ENCODE results near the gene BANP.
A peak's percentile ranks its signal among the peaks of the same experiment; 100 is the strongest.

The BANP gene

GRCh38 chr16:87917503-87917902 lies 33.7 kb upstream of the BANP start:
- TF ChIP-seq CTCF (IDR thresholded peaks at IDR 0.05; ENCODE audit: control insufficient read depth, insufficient read depth, low read depth, low read length, missing control alignments): no peak
- H3K4me3 ChIP-seq (ENCODE audit: control insufficient read depth, low read depth, low read length): no peak overlapping the region
- no peak for DNase-seq (ENCODE audit: low read depth)

DNA sequence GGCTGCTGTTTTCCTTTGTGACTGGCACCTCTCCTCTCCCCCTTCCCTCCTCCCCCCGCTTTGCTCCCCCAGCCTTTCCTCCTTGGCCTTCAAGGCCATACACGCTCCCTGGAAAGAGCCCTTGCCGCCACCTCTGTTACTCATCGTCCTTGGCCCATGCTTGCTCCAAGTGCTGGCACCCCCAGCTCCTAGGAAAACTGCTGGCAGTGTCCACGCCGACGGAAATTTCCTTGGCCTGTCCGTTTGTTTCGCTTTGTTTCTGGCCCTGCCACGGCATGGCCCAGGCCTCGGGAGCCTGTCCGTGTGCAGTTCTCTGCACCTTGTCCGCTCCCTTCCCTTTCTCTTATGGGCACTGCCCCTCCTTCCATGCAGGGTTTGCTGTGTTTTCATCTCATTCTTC lies 32.9 kb upstream of the BANP start:
- DNase-seq (ENCODE audit: low read depth): no peak
- H3K4me3 ChIP-seq (ENCODE audit: control insufficient read depth, low read depth, low read length): peak overlapping the region; percentile 4

GRCh38 chr16:87918866-87919680 lies 32.2 kb upstream of the BANP start:
- H3K4me3 ChIP-seq (ENCODE audit: control insufficient read depth, low read depth, low read length): peak overlapping the region; percentile 4
- DNase-seq (ENCODE audit: low read depth): no peak
- TF ChIP-seq CTCF (IDR thresholded peaks at IDR 0.05; ENCODE audit: control insufficient read depth, insufficient read depth, low read depth, low read length, missing control alignments): no peak

More for the DNA sequence above, 32.9 kb upstream of the BANP start:
- no peak for TF ChIP-seq CTCF (IDR thresholded peaks at IDR 0.05; ENCODE audit: control insufficient read depth, insufficient read depth, low read depth, low read length, missing control alignments)

DNA sequence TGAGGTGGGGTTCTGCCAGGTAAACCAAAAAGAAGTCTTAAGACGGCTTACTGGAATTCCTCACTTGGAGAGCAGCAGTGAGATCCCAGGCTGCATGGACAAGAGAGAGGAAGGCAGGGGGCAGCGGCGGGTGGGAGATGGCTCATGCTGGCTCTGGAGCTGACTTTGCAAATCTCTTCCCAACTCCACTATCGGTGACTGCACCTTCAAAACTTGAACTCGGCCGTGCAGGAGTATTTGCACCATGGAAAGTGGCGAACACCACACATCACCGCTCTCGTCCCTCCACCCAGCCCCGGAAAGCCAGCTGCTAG lies 31.6 kb upstream of the BANP start:
- DNase-seq (ENCODE audit: low read depth): no peak
- TF ChIP-seq CTCF (IDR thresholded peaks at IDR 0.05; ENCODE audit: control insufficient read depth, insufficient read depth, low read depth, low read length, missing control alignments): no peak
- no peak overlapping the region for H3K4me3 ChIP-seq (ENCODE audit: control insufficient read depth, low read depth, low read length)

GRCh38 chr16:87921236-87921773 lies 29.9 kb upstream of the BANP start:
- H3K4me3 ChIP-seq (ENCODE audit: control insufficient read depth, low read depth, low read length): no peak overlapping the region
- no peak for TF ChIP-seq CTCF (IDR thresholded peaks at IDR 0.05; ENCODE audit: control insufficient read depth, insufficient read depth, low read depth, low read length, missing control alignments)
- no peak for DNase-seq (ENCODE audit: low read depth)

DNA sequence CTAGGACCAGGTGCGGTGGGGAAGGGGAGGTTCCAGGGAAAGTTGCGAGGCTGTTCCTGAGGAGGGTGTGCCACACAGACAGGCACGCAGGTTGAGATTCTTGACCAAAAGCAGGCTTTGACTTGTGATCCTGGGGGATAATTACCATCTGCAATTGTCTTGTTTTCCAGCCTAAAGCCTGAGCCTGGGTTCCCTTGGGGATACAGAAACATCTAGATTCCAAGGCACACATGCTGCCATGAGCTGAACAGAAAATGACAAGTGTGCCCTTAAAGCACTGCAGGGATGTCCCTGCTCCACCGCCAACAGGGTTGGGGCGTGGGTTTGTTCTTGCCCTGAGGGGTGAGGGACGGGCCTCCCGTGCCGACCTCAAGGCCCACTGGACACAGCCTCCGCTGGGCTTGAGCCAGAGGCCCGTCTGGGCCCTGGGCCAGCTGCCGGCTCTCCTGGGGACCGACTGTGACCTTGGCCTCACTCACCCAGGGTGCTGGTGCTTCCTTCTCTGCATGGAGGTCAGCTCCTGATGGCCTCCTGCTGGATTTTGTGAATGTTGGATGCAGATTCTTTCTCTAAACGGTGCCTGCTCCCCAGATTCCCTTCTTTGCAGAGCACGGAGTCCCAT lies 28.9 kb upstream of the BANP start:
- no peak overlapping the region for H3K4me3 ChIP-seq (ENCODE audit: control insufficient read depth, low read depth, low read length)
- DNase-seq (ENCODE audit: low read depth): no peak
- TF ChIP-seq CTCF (IDR thresholded peaks at IDR 0.05; ENCODE audit: control insufficient read depth, insufficient read depth, low read depth, low read length, missing control alignments): no peak
